Fibroblast of the aortic adventitia (primary cell): ENCODE measurements around the gene FKBP5. TPM values are rescaled to one million over a fixed set of nuclear protein-coding genes. Genes with fewer than 3 reads are reported as not detected.
A peak's percentile ranks its signal among the peaks of the same experiment; 100 is the strongest.

Experiments
- DNase-seq: peaks from one replicate; pipeline ENCODE4 v3.0.0-alpha.2; 2010; ENCODE audit warnings: low read depth
- H3K4me3 ChIP-seq: 2 replicates; pipeline ENCODE4 v1.5.1; 2011; ENCODE audit warnings: low read depth, mild to moderate bottlenecking, control low read depth, low read length, moderate library complexity
- total RNA-seq: library from RNA; depleted of rRNA; stranded (reverse); fragments of >200 nt; gene quantifications from 2 replicates; pipeline ENCODE4 v1.2.3, GENCODE V29; 2012; ENCODE audit warnings: low replicate concordance
- TF ChIP-seq, protein P1 (sequence below): IDR thresholded peaks from 2 replicates; pipeline ENCODE4 v1.5.1; 2011; ENCODE audit warnings: mild to moderate bottlenecking, low read length, control low read depth, inconsistent platforms; ENCODE audit not compliant: insufficient read depth

Gene FKBP5
- total RNA-seq, 1 donor: 5.3 TPM

DNA sequence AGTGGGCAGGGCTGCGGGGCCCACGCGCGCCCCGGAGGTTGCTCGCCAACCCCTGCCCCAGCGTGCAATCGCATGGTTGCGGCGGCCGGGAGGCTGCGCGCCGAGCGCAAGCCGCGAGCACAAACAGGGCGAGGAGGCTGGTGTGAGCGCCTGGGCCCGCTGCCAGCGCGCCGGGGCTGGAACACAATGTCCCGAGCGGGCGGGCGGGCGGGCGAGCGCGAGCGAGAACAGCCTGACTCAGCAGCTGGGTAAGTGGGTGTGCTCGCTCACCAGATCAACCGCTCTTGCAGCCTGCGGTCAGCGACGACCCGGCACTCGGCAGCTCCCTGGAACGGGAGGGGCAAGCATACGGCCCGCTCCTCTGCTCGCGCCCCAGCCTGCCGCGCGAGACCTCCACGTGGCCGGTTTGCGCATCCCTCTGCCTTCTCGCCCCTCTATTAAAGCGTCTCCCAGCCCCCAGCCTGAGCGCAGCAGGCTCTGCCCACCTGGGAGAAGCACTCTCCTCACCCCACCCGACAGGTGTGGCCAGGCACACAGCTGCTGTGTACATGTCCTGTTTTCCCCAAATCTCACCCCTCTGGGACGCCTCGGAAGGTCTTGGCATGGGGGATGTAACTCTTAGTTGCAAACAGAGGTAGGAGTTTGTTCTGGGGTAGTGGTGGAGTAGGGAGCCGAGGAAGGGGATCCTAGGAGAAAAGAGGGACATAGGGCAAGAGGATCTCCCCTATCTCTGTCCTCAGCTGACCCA lies 39.4 kb upstream of the FKBP5 start:
- H3K4me3 ChIP-seq: peak overlapping the region; percentile 70
- peak; percentile 91 for DNase-seq
- TF ChIP-seq, protein P1, sequence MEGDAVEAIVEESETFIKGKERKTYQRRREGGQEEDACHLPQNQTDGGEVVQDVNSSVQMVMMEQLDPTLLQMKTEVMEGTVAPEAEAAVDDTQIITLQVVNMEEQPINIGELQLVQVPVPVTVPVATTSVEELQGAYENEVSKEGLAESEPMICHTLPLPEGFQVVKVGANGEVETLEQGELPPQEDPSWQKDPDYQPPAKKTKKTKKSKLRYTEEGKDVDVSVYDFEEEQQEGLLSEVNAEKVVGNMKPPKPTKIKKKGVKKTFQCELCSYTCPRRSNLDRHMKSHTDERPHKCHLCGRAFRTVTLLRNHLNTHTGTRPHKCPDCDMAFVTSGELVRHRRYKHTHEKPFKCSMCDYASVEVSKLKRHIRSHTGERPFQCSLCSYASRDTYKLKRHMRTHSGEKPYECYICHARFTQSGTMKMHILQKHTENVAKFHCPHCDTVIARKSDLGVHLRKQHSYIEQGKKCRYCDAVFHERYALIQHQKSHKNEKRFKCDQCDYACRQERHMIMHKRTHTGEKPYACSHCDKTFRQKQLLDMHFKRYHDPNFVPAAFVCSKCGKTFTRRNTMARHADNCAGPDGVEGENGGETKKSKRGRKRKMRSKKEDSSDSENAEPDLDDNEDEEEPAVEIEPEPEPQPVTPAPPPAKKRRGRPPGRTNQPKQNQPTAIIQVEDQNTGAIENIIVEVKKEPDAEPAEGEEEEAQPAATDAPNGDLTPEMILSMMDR: no peak

DNA sequence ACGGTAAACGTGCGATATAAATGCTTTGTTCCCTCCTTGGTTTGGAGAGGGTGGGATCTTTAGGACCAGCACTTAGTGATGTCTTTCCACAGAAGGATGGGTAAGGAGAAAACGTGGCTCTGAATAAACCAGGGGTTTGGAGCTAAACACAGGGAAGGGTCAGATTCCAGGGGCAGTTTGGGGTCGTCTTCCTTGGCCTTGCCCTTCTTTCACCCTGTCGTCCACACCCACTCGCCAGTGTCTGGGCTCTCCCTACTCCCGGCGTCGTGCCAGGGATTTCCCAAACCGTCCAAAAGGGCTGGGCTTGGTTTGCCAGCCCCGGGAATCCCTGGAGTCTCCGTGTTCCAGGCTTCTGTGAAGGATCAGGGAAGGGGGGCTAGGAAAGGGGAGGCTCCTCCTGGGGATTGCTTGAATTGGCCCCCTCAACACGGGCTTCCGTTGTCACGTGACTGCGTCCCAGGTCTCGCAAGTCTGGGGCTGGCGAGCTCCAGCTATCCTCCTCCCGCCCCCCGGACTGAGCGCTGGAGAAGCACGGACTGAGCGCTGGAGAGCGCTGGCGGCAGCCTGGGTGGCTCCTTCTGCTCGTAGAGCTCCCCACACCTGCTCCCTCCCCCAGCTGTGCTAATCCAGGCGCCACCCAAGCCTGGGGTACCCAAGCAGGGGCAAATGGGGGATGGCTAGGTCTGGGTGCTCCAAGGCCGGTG lies 38.7 kb upstream of the FKBP5 start:
- H3K4me3 ChIP-seq: peak overlapping the region; percentile 70
- DNase-seq: peak; percentile 65
- TF ChIP-seq, protein P1: no peak

DNA sequence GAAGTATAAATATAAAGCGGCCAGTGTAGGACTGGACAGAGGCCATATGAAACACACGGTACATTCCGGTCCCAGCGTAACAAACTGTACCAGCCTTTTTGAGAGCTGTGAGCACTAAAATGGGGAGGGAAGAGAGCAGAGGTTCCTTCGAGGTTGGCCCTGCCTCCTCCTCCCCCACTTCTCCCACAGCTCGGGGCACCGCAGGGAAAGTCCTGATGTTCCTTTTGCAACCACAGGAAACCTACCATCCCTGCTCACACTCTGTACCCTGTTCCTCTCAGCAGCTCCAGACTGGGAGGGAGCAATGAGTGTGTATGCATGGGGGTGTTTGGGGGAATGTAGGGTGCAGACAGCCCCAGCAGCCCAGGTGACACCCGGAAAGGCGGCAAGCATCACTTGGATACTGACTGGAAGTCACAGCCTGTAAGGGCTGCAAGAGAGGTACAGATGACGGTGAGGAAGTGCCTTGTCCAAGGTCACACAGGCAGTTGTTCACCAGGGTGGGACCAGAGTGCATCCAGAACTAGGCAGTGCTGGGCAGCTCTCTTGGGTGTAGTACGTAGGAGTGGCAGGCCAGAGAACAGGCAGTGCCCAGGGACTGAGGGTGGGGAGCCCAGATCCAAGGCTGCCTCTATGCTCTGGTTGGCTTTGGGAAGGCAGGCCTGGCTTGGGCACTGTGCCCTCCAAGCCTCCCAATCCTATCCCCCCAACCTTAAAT lies 37.2 kb upstream of the FKBP5 start:
- no peak for DNase-seq

DNA sequence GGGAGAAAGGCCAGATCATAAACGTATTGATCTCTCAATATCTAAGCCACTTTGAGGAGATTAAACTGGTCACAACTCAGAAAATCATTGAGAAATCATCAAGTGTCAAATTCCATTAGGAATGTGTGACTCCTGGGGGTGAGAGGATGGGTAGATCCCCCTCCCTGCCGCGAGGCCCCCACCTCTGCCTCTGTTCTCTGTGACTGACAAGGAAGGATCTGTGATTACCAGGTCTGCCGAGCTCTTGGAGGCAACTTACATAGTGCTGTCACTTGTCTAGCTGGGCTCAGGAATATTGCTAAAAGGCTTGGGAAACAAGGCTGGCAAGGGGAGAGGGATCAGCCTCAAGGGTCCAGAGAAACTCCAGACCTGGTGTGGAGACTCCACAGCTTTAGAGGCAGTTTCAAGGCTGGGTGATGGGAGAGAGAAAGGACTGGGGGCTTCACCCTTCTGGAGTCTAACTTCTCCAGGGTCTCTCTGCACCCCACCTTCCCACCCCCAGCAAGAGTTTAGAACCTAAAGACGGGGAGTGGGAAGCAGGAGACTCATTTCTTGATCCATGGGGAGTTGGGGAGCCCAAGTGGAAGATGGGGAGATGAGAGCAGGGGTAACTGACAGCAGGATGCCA lies 36.5 kb upstream of the FKBP5 start:
- TF ChIP-seq, protein P1: no peak
- DNase-seq: no peak
- no peak overlapping the region for H3K4me3 ChIP-seq

More for the DNA sequence above, 37.2 kb upstream of the FKBP5 start:
- H3K4me3 ChIP-seq: no peak overlapping the region
- TF ChIP-seq, protein P1: no peak

DNA sequence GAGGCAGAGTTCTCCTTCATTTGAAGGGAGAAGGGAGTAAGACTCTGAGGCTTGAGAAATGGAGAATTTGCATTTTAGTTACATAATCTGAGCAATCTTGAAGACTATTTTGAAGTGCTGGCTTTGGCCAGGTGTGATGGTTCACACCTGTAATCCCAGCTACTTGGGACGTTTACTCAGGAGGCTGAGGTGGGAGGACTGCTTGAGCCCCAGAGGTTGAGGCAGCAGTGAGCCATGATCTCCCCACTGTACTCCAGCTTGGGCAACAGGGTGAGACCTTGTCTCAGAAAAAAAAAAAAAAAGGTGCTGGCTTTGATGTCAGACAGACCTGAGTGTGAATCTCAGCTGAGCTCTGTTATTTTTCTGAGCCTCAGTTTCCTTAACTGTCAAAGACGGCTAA lies 35.8 kb upstream of the FKBP5 start:
- TF ChIP-seq, protein P1: no peak
- DNase-seq: no peak
- no peak overlapping the region for H3K4me3 ChIP-seq

DNA sequence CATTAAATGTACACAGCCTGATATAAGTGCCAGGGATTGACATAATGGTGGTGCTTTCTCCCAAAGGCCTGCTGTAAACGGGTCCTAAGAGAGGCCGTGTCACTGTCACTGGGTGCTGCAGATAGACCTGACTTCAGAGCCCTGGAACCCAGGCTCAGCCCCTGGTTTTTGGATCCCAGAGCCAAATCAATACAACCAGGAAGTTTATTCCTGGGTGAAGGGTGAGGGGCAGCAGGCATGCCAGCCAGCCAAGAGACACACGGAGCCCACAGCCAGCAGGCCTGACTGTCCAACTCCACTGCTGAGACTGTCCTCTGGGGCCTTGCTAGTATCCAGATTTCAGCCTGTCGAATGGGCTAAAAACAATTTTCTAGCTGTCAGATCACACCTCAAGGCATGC lies 35.3 kb upstream of the FKBP5 start:
- H3K4me3 ChIP-seq: no peak overlapping the region
- TF ChIP-seq, protein P1: no peak
- DNase-seq: no peak
